Upper lobe of left lung (tissue), 4 donors: Measurements from ENCODE around the gene ZNF211.

Experiments
- EP300 ChIP-seq, 4 donors: sonication (generic); formaldehyde crosslinking; IDR thresholded peaks; one replicate each; pipeline ENCODE4 v1.5.1; 2017; ENCODE audit warnings: antibody characterized with exemption in 4 of 4, control low read depth in 2 of 4
- POLR2AphosphoS5 ChIP-seq, 2 donors: sonication (generic); formaldehyde crosslinking; IDR thresholded peaks; one replicate each; pipeline ENCODE4 v1.5.1; 2017; ENCODE audit warnings: antibody characterized with exemption in 2 of 2
- TF ChIP-seq, protein P1 (sequence below), 6 experiments: fragments of 450-650 bp in 4 of 6; fragments of 200-600 bp in 2 of 6; sonication (generic) in 2 of 6; IDR thresholded peaks; one replicate each; pipeline ENCODE4 v1.5.1; 2016 to 2019; ENCODE audit warnings: antibody characterized with exemption in 6 of 6

DNA sequence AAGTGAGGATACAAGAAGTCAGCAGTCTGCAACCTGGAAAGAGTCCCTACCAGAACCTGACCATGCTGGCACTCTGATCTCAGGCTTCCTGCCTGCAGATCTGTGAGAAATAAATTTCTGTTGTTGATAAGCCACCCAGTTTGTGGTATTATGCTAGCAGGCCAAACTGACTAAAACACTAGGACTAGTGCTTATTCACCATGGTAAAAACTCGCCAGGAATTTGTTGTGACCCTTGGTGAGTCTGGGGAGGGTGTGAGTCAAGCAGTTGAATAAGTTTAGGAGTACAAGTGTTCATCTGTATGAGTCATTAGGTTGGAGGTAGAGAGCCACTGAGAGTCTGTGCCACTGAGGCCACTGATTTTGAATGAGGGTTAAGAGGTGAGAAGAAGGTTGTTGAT is 45.4 kb upstream of the ZNF211 start:
- TF ChIP-seq, protein P1, sequence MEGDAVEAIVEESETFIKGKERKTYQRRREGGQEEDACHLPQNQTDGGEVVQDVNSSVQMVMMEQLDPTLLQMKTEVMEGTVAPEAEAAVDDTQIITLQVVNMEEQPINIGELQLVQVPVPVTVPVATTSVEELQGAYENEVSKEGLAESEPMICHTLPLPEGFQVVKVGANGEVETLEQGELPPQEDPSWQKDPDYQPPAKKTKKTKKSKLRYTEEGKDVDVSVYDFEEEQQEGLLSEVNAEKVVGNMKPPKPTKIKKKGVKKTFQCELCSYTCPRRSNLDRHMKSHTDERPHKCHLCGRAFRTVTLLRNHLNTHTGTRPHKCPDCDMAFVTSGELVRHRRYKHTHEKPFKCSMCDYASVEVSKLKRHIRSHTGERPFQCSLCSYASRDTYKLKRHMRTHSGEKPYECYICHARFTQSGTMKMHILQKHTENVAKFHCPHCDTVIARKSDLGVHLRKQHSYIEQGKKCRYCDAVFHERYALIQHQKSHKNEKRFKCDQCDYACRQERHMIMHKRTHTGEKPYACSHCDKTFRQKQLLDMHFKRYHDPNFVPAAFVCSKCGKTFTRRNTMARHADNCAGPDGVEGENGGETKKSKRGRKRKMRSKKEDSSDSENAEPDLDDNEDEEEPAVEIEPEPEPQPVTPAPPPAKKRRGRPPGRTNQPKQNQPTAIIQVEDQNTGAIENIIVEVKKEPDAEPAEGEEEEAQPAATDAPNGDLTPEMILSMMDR (IDR thresholded peaks at IDR 0.05), result no peak
- no peak for TF ChIP-seq EP300 (IDR thresholded peaks at IDR 0.05)
- TF ChIP-seq POLR2AphosphoS5 (IDR thresholded peaks at IDR 0.05), result no peak
